HAP-1 (cell line): ENCODE results near the gene FPGS.
"Not testable (repeated sequence)": the region's sequence is repeated elsewhere in the genome, so short reads cannot be mapped to it uniquely, and the experiment has no call there.

Source experiments
- DNase-seq, 2 experiments: peaks; one replicate each; pipeline ENCODE4 v3.0.0-alpha.2; 2016 to 2020; ENCODE audit warnings: low spot score in 2 of 2
- H3K27me3 ChIP-seq: fragments of 250-450 bp; sonication (Bioruptor Pico); 2 replicates; pipeline ENCODE4 v1.5.1; 2020; ENCODE audit warnings: low read depth, mild to moderate bottlenecking, moderate library complexity
- H3K36me3 ChIP-seq: fragments of 250-450 bp; sonication (Bioruptor Pico); replicated peaks from 2 replicates; pipeline ENCODE4 v1.5.1; 2020; ENCODE audit warnings: mild to moderate bottlenecking
- H3K4me1 ChIP-seq: fragments of 250-450 bp; sonication (Bioruptor Pico); 2 replicates; pipeline ENCODE4 v1.5.1; 2020; ENCODE audit warnings: mild to moderate bottlenecking
- H3K4me3 ChIP-seq: fragments of 250-450 bp; sonication (Bioruptor Pico); 2 replicates; pipeline ENCODE4 v1.5.1; 2020; ENCODE audit warnings: mild to moderate bottlenecking, moderate library complexity
- H3K9me3 ChIP-seq: fragments of 250-450 bp; sonication (Bioruptor Pico); 2 replicates; pipeline ENCODE4 v1.5.1; 2020; ENCODE audit warnings: mild to moderate bottlenecking, moderate library complexity
- in situ Hi-C: fragments of 300-500 bp; cut with MboI; formaldehyde crosslinking; loops from 3 replicates; pipeline ENCODE4 v1.14.3; 2020; ENCODE audit warnings: low sequenced_read_pairs, inconsistent platforms, mixed read lengths

FPGS gene

DNA sequence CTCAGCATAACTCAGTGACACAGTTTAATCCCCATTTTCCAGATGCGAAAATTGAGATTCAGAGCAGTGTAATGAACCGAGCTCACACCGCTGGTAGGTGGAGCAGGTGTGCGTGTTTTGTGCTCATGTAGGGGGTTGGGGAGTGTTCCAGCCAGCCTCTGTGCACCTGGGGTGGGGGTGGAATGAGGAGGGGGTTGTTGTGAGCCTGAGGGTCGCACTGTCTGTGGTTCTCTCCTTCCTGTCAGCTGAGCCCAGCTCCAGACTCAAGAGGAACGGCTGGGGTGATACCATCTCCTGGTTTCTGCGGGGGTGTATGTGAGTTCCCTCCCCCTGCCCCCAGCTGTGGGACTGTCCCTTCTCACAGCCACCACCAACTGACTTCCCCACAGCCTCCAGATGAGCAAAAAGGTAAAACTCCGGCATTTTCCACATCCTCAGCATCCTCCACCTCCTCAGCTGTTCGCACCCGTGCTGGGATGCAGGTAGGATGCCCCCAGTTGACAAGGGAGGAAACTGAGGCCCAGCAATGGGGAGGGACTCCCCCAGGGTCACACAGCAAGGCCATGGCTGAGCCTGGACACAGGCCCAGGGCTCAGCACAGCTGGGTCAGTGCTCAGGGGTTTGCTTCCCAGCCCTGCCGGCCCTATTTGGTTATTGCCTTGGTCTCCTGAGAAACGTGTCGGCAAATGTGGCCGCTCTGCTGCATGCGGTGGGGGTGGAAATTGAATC lies 26.3 kb upstream of the FPGS start:
- H3K4me1 ChIP-seq = no peaks in the 10 kb centered on the region
- H3K4me3 ChIP-seq = no peak overlapping the region
- H3K9me3 ChIP-seq = no peaks in the 10 kb centered on the region
- H3K36me3 ChIP-seq = no peaks in the 10 kb centered on the region
- in situ Hi-C loops = no loop called here
- DNase-seq = peak in 1 of 2 experiments; percentile 53
- no peaks in the 10 kb centered on the region for H3K27me3 ChIP-seq

DNA sequence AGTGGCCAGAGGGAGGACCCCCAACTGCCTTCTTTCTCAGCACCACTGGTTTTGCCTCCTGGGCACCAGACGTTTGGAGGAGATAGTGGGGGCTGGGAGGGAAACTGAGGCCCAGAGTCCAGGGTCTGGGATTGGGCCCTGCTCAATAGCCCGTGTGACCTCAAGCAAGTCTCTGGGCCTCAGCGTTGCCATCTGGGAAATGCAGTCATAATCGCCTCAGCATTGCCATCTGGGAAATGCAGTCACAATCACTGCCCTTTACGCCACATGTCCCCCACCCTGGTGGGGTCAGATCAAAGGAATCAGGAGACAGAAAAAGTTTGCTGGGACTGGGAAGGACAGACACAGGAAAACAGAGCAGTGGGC lies 25.8 kb upstream of the FPGS start:
- Histone ChIP-seq H3K9me3 (no peaks in the 10 kb centered on the region), H3K4me1 (no peaks in the 10 kb centered on the region), H3K36me3 (no peaks in the 10 kb centered on the region), H3K27me3 (no peaks in the 10 kb centered on the region), H3K4me3 (no peak overlapping the region)
- no peak for DNase-seq
- in situ Hi-C loops = no loop called here

GRCh38 chr9:127777368-127777980 lies 25.2 kb upstream of the FPGS start:
- no peak overlapping the region for H3K4me3 ChIP-seq
- in situ Hi-C loops = no loop called here
- H3K4me1 ChIP-seq = no peaks in the 10 kb centered on the region
- no peak for DNase-seq
- H3K36me3 ChIP-seq = no peaks in the 10 kb centered on the region
- H3K27me3 ChIP-seq = no peaks in the 10 kb centered on the region
- no peaks in the 10 kb centered on the region for H3K9me3 ChIP-seq

- H3K4me3 ChIP-seq = no peak within 1 kb of the TSS
- no peaks in the 10 kb centered on the region for H3K9me3 ChIP-seq
- no peak for DNase-seq
- H3K36me3 ChIP-seq = no peaks in the 10 kb centered on the region
- H3K27me3 ChIP-seq = no peaks in the 10 kb centered on the region
- in situ Hi-C loops = no loop called here
- H3K4me1 ChIP-seq = no peaks in the 10 kb centered on the region
Measured at GRCh38 chr9:127778280-127779135, 24.2 kb upstream of the FPGS start, which contains the start of gene SH2D3C. TSS of gene SH2D3C (minus strand) at chr9:127778666. CDS start at chr9:127778627, 39 bp downstream.

DNA sequence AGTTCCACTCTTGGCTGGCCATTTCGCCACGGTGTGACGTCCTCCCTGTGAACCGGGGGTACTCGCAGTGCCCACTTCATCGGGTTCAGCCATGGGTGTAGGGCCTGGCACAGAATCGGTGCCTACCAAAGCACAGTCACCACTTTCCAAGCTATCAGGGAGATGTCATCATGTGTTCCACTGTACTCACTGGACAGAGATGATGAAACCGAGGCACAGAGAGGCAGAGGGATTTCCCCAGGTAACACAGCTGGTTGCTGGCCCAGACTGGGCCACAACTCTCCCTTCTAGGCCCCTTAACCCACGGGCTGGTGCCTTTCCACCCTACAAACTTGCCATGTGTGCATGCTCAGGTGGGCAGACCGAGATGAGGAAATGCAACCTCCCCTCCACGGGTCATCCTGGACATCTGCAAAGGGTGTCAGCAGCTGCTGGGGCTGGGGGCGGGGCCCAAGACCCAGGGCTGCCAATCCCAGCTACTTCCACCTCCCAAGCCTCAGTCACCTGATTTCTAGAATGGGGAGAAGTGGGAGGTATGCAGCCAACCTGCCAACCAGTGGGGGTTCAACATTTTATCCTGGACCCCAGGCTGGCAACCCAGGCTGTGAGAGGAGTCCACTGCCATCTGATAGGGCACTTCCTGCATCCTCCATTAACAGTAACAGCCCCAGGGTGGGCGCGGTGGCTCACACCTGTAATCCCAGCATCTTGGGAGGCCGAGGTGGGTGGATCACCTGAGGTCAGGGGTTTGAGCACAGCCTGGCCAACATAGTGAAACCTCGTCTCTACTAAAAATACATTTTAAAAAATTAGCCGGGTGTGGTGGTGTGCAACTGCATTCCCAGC lies 23.3 kb upstream of the FPGS start:
- no peaks in the 10 kb centered on the region for H3K36me3 ChIP-seq
- H3K4me1 ChIP-seq = no peaks in the 10 kb centered on the region
- no peak for DNase-seq
- no peaks in the 10 kb centered on the region for H3K9me3 ChIP-seq
- in situ Hi-C loops = no loop called here
- no peaks in the 10 kb centered on the region for H3K27me3 ChIP-seq
- H3K4me3 ChIP-seq = no peak overlapping the region

- H3K36me3 ChIP-seq = no peaks in the 10 kb centered on the region
- in situ Hi-C loops = loop anchor here (5.0 kb wide), 1 partner anchor 43 kb away; the partner anchor contains the start of gene TOR2A
- no peak for DNase-seq
- no peaks in the 10 kb centered on the region for H3K9me3 ChIP-seq
- H3K4me1 ChIP-seq = peaks cover 3% of the 10 kb centered on the region; the same call in 1 of the 2 replicates
- no peak overlapping the region for H3K4me3 ChIP-seq
- no peaks in the 10 kb centered on the region for H3K27me3 ChIP-seq
Measured at GRCh38 chr9:127780126-127780885, 22.4 kb upstream of the FPGS start.

GRCh38 chr9:127780909-127781308 lies 21.8 kb upstream of the FPGS start:
- not testable (repeated sequence) for DNase-seq, H3K4me1 ChIP-seq, H3K4me3 ChIP-seq, H3K36me3 ChIP-seq, H3K27me3 ChIP-seq, H3K9me3 ChIP-seq
- in situ Hi-C loops = loop anchor here (5.0 kb wide), 1 partner anchor 44 kb away; the partner anchor contains the start of gene TOR2A

GRCh38 chr9:127781806-127782205 lies 20.9 kb upstream of the FPGS start:
- H3K9me3 ChIP-seq = no peaks in the 10 kb centered on the region
- no peaks in the 10 kb centered on the region for H3K27me3 ChIP-seq
- H3K4me1 ChIP-seq = peaks cover 3% of the 10 kb centered on the region; the same call in 1 of the 2 replicates
- no peak overlapping the region for H3K4me3 ChIP-seq
- in situ Hi-C loops = loop anchor here (5.0 kb wide), 1 partner anchor 45 kb away; the partner anchor contains the start of gene TOR2A
- DNase-seq = no peak
- H3K36me3 ChIP-seq = peaks cover 5% of the 10 kb centered on the region; the same call in 1 of the 2 replicates

GRCh38 chr9:127783111-127784008 lies 19.3 kb upstream of the FPGS start:
- DNase-seq = no peak
- in situ Hi-C loops = loop anchor here (5.0 kb wide), 1 partner anchor 46 kb away; the partner anchor contains the start of gene TOR2A
- Histone ChIP-seq H3K36me3 (peaks cover 20% of the 10 kb centered on the region), H3K4me3 (no peak overlapping the region), H3K4me1 (peaks cover 5% of the 10 kb centered on the region), H3K9me3 (no peaks in the 10 kb centered on the region), H3K27me3 (no peaks in the 10 kb centered on the region)

GRCh38 chr9:127785023-127785932 lies 17.4 kb upstream of the FPGS start:
- H3K4me1 ChIP-seq = peaks cover 5% of the 10 kb centered on the region
- H3K36me3 ChIP-seq = peaks cover 39% of the 10 kb centered on the region
- H3K9me3 ChIP-seq = no peaks in the 10 kb centered on the region
- in situ Hi-C loops = no loop called here
- H3K27me3 ChIP-seq = no peaks in the 10 kb centered on the region
- H3K4me3 ChIP-seq = peak overlapping the region; percentile 50
- peak; percentile 70 to 92 for DNase-seq
